ENCODE measurements around the gene DISC1. TPM values are rescaled to one million over a fixed set of nuclear protein-coding genes. Genes with fewer than 3 reads are reported as not detected.

The DISC1 gene
- total and polyA plus RNA-seq, 12 donors, result 1.0 to 21.0 (median 9.7) TPM

GRCh38 chr1:231962636-231963035, 336.0 kb downstream of the DISC1 start:
- Histone ChIP-seq H3K27ac (no peak overlapping the region), H3K27me3 (no peaks in the 10 kb centered on the region), H3K9me3 (replicated peaks in 1 of 3) (no peaks in the 10 kb centered on the region), H3K4me3 (no peak overlapping the region), H3K36me3 (replicated peaks in 1 of 2) (no peaks in the 10 kb centered on the region), H3K4me1 (replicated peaks in 1 of 2) (no peaks in the 10 kb centered on the region)
- 88 to 100% (median 99%) methylated on average over 2 of the region's 2 CpGs for WGBS, 4 donors
- TF ChIP-seq CTCF (IDR thresholded peaks at IDR 0.05), result no peak
- intact Hi-C loops (cut with DNase I), result no loop called here
- DNase-seq, result no peak

GRCh38 chr1:231964241-231964640, 337.7 kb downstream of the DISC1 start:
- no peaks in the 10 kb centered on the region for H3K4me1 ChIP-seq (replicated peaks in 1 of 2)
- TF ChIP-seq POLR2A (IDR thresholded peaks at IDR 0.05) (no peak), CTCF (IDR thresholded peaks at IDR 0.05) (no peak)
- no peaks in the 10 kb centered on the region for H3K36me3 ChIP-seq (replicated peaks in 1 of 2)
- no peak overlapping the region for H3K27ac ChIP-seq
- intact Hi-C loops (cut with DNase I), result no loop called here
- no peak for DNase-seq
- H3K4me3 ChIP-seq, result no peak overlapping the region
- no peaks in the 10 kb centered on the region for H3K27me3 ChIP-seq
- no peaks in the 10 kb centered on the region for H3K9me3 ChIP-seq (replicated peaks in 1 of 3)
- WGBS, 4 donors, result 87 to 93% (median 91%) methylated on average over 2 of the region's 2 CpGs

- no peaks in the 10 kb centered on the region for H3K27me3 ChIP-seq
- no peak overlapping the region for H3K27ac ChIP-seq
- no peaks in the 10 kb centered on the region for H3K4me1 ChIP-seq (replicated peaks in 1 of 2)
- H3K4me3 ChIP-seq, result no peak overlapping the region
- H3K9me3 ChIP-seq (replicated peaks in 1 of 3), result no peaks in the 10 kb centered on the region
- TF ChIP-seq POLR2A (IDR thresholded peaks at IDR 0.05) (no peak), CTCF (IDR thresholded peaks at IDR 0.05) (no peak)
- no peaks in the 10 kb centered on the region for H3K36me3 ChIP-seq (replicated peaks in 1 of 2)
- intact Hi-C loops (cut with DNase I), result no loop called here
- peak in 1 of 7 donors; percentile 6 for DNase-seq
Measured at GRCh38 chr1:231964961-231965360, 338.4 kb downstream of the DISC1 start.

- H3K27me3 ChIP-seq, result no peaks in the 10 kb centered on the region
- WGBS, 4 donors, result 91 to 98% (median 94%) methylated on average over 2 of the region's 2 CpGs
- intact Hi-C loops (cut with DNase I), result no loop called here
- DNase-seq, result no peak
- TF ChIP-seq CTCF (IDR thresholded peaks at IDR 0.05) (no peak), POLR2A (IDR thresholded peaks at IDR 0.05) (no peak)
- peaks cover 0 to 2% of the 10 kb centered on the region in 2 donors for H3K4me1 ChIP-seq (replicated peaks in 1 of 2)
- H3K27ac ChIP-seq, result no peak overlapping the region
- no peaks in the 10 kb centered on the region for H3K36me3 ChIP-seq (replicated peaks in 1 of 2)
- no peaks in the 10 kb centered on the region for H3K9me3 ChIP-seq (replicated peaks in 1 of 3)
- no peak overlapping the region for H3K4me3 ChIP-seq
Measured at GRCh38 chr1:231965615-231966014, 339.0 kb downstream of the DISC1 start.
